ENCODE results near the gene PHYH. TPM values are rescaled to one million over a fixed set of nuclear protein-coding genes. Genes with fewer than 3 reads are reported as not detected.
"Not testable (repeated sequence)": the region's sequence is repeated elsewhere in the genome, so short reads cannot be mapped to it uniquely, and the experiment has no call there.

The PHYH gene
- total RNA-seq, 1 donor from 2014 or later: 62.1 TPM

DNA sequence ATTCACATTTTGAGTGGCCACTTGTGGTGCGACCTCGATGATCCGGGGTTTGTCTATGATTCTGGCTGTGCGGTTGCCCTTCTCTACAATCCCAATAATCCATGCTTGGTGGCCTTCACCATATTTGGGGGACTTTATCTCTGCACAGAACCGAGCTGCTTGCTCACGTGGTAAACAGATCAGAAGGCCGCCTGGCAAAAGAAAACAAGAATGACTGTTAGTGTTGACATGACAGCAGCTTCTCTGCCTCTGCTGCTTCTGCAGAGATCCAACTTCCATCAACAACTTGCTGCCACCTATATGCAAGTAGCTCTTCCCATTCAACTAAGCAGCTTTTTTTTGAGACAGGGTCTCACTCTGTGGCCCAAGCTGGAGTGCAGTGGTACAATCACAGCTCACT, 19.3 kb upstream of the PHYH start:
- no peak for DNase-seq

DNA sequence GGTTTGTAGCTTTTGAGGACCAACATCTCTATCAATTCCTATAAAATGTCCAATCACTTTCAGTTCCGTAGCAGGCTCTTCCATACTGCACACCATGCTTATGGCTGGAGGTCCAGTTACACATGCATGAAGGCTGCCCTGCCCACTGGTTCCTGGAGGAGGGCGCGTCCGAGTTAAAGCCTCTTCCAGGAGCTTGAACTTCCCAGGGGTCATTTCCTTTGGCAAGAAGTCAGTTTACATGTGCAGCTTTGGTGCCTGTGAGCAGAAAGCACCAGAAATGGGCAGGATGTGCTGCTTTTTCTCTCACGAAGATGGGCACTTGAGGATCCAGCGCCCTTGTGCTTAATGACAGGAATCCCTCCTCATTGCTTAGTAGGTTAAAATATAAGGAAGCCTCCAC, 17.6 kb upstream of the PHYH start:
- DNase-seq: no peak

DNA sequence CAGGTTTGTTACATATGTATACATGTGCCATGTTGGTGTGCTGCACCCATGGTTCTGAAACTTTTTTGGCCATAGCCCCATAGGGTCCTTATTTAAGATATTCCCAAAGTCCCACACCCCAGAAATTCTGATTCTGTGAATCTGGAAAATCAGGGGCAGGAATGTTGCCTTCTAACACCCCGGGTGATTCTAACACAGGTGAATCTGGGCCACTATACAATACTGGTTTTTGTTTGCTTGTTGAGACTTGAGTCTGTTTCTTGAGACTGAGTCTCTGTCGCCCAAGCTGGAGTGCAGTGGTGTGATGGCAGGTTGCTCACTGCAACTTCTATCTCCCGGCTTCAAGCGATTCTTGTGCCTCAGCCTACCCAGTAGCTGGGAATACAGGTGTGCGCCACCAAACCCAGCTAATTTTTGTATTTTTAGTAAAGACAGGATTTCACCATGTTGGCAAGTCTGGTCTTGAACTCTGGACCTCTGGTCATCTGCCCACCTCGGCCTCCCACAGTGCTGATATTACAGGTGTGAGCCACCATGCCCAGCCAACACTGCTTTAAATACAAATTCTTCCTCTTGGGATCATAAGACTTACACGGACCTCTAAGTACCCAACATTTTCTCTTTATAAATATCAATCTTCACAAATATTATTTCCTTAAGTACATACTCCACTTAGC, 16.9 kb upstream of the PHYH start:
- DNase-seq: no peak

DNA sequence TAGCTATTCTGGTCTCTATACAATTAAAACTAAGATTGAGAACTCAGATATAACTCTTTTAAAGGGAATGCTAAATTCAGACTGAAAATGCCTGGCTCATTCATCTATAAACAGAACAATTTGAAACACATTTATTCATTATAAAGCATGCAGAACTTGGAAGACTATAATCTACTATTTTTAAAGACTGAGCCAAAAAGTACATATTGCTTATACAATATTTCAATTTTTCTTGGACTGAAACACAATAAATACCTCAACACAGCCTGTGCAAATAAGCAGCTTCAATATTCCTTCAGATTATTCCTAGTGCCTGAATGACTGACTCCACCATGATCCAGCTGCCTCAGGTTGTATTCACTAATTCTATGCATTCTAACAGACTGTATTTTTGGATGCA, 15.5 kb upstream of the PHYH start:
- DNase-seq: peak; percentile 52

DNA sequence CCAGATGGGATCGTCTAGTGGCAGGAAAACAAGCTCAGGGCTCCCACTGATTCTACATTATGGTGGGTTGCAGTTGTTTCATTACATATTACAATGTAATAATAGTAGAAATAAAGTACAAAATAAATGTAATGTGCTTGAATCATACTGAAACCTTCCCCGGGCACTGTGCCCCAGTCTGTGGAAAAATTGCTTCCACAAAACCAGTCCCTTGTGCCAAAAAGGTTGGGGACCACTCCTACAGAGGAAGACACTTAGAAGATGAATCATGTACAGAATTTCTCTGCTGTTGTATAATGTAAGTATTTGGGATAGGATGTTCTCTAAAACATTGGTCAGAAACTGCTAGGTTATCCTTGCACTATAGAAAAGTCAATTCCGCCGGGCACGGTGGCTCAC, 11.3 kb upstream of the PHYH start:
- no peak for DNase-seq

DNA sequence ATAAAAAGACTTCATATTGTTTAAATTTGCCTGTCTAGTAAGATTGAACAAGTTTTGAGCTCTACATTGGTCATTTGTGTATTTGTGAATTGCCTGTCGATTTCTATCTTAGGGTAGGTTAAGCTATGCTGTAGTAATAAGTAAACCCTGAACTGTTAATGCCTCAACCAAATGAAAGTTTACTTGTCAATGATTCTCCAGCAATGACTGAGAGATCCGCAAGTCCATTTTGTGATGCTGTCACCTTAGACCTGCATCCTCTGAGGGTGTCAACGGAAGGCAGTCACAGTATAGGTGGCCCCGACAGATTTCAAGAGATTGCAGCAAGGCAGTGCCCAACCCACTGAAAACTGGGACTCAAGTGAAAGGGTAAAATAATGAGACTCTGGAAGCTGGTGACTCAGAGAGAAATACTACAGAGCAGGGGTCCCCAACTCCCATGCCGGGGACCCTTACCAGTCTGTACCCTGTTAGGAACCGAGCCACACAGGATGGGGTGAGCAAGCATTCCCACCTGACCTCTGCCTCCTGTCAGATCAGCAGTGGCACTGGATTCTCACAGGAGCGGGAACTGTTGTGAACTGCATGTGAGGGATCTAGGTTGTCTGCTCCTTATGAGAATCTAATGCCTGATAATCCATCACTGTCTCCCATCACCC, 10.8 kb upstream of the PHYH start:
- no peak for DNase-seq

DNA sequence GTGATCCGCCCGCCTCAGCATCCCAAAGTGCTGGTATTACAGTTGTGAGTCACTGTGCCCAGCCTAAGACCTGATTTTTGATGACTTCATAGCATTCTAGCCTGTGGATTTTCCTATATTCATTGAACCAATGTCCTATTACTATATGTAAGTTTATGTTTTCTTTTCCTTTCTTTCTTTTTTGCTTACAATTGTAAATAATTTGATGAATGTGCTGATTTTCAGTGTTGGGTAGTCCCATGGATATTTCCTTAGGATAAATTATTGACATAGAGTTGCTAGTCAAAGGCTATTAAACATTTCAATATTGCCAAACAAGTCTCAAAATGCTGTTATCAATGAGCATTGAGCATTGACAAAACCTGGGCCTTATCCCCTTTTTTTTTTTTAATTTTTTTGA, 9.9 kb upstream of the PHYH start:
- no peak for DNase-seq

DNA sequence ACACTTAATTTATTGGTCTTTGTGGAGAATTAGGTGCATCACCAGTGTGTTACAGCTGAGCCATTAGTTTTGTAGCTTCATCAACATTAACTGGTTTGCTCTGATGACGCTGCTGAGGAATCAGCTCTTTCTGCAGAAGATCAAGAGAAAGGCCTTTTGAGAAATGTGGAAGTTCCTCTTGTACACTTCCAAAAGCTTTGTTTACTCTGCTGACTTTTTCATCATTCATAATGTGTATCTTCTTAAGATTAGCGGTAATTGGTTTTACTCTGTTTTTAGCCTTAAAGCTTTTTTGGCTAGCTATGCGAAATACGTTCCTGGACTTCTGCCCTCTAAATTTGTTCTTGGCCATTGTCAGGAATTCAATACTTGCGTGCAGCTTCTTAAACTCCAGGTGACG, 8.2 kb upstream of the PHYH start:
- peak; percentile 73 for DNase-seq

DNA sequence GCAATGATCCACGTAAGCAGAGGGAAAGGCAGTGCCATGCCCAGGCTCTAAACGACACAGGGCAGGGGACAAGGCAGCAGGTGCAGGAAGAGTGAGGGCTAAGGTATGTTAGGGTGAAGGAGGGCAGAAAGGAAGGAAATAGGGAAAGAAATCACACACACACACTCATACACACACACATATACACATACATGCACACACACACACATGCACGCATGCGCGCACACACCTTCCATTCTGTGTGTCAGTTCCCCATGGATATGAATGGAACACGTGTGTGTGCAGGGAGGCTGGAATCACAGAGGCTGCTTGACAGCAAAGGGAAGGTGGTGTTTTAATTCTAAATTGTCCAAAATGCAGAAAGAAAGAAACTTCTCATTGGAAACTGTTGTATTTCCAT, 6.2 kb upstream of the PHYH start:
- DNase-seq: no peak

DNA sequence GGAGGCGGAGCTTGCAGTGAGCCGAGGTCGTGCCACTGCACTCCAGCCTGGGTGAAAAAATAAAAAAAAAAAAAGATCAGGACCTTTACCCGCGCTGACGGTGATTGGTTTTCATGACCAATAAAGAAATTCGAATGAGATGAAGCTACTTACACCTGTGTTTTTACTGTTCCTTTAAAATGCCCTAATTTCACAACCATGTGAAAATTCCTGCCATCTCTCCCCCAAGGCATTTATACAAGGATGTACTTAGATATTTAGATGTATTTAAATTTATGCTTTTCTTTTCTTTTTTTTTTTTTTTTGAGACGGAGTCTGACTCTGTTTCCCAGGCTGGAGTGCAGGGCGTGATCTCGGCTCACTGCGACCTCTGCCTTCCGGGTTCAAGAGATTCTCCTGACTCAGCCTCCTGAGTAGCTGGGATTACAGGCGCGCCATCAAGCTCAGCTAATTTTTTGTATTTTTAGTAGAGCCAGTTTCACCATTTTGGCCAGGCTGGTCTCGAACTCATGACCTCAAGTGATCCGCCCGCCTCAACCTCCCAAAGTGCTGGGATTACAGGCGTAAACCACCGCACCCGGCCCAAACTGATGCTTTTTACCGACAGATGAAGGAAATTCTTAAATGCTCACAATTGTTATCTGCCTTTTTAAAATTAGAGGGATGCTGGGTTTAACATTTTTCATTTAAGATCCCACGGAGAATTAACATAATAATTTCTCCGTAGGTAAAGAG, 3.1 kb upstream of the PHYH start:
- no peak for DNase-seq

DNA sequence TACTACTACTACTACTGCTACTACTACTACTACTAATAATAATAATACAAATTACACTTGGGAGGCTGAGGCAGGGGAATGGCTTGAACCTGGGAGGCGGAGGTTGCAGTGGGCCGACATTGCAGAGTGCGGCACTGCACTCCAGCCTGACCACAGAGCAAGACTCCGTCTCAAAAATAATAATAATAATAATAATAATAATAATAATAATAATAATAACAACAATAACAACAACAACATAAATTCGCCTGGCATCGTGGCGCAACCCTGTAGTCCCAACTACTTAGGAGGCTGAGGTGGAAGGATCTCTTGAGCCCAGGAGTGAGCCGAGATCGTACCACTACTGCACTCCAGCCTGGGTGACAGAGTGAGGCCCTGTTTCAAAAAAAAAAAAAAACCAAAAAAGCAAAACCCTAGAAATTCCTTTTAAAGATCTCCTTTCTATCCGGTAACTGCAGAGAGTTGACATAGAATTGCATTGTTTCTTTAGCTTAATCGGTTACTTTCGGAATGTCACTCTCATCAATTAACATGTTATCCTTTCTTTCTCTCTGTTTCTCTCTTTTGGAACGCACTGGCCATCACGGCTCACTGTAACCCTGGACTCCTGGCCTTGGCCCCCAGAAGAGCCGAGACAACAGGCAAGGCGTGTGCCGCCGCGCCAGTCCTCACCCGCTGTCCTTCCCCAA, 972 bp downstream of the PHYH start:
- DNase-seq: no peak

DNA sequence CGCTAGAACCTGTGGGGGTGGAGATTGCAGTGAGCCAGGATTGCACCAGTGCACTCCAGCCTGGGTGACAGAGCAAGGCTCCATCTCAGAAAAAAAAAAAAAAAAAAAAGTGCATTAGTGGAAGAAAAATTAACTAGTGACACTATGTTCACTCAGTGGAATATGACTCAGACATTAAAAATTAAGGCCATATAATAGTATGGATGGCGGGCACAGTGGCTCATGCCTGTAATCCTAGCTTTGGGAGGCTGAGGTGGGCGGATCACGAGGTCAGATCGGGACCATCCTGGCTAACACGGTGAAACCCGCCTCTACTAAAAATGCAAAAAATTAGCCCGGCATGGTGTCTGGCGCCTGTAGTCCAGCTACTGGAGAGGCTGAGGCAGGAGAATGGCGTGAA, 3.4 kb downstream of the PHYH start:
- no peak for DNase-seq

DNA sequence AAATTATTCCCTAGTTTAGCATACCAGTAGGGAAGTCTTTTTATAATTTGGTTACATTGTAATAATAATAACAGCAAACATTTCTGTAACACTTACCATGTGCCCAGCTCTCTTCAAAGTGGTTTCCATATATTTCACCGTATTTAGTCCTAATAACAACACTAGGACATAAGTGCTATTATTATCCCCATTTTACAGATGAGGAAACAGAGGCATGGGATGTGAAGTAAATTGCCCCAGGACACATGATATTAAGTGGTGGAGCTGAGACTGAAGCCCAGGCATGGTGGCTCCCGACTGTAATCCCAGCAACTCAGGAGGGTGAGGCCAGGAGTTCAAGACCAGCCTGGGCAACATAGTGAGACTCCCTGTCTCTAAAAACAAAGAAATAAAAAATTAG, 5.1 kb downstream of the PHYH start:
- DNase-seq: no peak

DNA sequence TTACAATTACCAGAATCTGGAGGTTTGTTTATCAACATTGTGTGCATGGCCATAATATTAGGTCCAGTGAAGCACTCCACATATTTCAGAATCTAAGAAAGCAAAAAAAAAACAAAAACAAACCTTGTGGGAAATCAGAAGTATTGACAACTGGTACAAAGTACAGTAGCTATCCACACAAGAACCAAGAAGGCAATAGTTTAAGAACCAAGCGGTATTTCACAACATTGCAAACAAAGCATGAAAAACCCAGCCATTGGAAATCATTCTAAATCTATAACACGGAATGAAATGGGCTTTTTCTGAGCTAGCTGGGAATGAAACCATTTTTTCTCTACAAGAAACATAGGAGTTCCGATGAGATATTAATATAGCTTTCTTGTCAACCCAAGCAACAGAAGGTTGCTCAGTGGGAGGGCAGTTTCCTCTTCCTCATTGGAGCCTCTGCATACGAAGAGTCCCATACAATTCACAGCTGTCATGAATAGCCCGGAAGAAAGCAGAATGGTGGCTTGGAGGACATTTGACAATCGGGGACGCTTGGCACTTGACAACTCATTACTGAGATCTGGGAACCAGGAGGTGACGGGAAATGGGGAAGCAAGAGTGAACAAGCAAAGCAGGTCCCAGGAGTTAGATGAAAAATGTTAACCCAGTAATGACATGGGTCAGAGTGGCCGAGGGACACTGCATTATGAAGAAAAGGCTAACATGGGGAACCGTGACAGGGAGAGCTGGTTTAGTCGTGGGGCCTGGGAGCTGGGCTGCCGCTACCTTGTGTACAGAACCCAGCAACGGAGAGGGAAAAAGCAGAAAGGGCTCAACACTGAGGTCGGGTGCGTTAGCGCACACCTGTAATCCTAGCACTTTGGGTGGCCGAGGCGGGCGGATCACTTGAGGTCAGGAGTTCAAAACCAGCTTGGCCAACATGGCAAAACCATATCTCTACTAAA, 7.8 kb downstream of the PHYH start:
- DNase-seq: no peak

DNA sequence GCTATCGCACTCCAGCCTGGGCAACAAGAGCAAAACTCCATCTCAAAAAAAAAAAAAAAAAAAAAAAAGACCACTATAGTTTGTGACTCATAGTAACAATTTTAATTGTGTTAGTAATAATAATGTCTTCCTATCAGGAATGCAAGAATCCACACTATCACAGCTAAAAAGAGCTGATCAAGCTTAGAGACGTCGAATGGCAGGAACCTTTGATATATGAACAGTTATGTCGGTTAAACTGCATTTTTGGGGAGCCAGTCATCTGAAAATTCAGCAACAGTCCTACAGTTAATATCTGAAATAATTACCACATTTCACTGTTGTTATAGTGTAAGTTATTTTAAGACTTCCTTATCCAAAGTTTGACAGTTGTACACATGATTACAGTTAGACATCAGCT, 8.8 kb downstream of the PHYH start:
- DNase-seq: no peak

DNA sequence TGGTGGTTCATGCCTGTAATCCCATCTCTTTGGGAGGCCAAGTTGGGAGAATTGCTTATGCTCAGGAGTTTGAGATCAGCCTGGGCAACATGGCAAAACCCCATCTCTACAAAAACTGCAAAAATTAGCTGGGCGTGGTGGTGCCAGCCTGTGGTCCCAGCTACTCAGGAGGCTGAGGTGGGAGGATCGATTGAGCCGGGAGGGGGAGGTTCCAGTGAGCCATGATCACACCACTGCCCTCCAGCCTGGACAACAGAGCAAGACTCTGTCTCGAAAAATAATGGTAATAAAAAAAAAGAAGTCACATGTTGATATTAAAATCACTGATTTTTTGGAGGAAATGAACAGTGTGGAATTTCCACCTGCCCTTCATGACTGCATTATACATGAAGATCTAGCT, 15.8 kb downstream of the PHYH start:
- no peak for DNase-seq

DNA sequence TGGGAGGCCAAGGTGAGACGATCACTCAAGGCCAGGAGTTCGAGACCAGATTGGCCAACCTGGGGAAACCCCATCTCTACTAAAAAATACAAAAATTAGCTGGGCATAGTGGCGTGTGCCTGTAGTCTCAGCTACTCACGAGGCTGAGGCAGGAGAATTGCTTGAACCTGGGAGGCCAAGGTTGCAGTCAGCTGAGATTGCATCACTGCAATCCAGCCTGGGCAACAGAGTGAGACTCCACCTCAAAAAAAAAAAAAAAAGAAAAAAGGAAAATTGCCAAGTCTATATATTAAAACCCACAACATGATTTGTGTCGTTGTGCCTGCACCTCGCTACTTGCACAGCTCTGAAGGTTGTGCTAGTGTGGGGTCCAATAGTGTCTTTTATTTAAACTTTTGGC, 17.5 kb downstream of the PHYH start:
- not testable (repeated sequence) for DNase-seq

DNA sequence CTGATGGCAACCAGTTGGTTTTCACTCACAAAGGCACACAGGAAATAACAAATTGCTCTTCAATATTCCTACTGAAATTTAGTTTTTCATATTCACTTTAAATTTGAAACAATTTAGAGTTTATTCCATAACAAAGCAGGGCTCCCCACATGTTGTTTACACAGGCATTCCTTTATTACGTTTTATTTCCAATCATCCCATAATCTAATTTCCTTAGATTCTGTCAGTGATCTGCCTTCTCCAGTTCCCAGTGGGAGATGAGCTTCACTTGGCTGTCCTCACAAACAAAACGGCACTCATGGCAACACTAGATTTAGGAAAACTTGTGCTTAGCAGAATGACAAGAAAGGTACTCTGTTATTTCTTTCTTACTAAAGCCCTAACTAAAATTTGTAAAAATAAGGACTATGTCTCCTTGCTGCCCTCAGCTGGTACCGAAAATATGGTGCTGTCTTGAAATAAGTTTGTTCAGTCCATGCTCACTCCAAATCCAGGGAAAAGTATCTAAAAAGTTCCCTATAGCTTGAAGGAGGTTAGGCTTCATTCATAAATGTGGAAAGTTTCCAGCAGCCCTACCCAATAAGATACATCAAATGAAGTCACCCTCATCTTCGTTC, 23.0 kb downstream of the PHYH start:
- peak; percentile 51 for DNase-seq

DNA sequence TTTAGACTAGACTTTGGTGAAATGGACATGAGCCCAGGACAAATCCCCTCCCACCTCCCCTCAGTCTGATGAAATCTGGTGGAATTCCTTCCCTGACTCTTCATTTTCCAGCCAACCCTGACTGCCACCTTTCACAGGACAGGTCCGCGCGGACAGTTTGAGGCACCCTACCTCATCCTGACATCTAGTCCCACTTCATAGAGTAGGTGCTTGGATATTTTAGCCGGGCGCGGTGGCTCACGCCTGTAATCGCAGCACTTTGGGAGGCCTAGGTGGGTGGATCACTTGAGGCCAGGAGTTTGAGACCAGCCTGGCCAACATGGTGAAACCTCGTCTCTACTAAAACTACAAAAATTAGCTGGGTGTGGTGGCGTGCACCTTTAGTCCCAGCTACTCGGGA, 23.7 kb downstream of the PHYH start:
- DNase-seq: not testable (repeated sequence)

DNA sequence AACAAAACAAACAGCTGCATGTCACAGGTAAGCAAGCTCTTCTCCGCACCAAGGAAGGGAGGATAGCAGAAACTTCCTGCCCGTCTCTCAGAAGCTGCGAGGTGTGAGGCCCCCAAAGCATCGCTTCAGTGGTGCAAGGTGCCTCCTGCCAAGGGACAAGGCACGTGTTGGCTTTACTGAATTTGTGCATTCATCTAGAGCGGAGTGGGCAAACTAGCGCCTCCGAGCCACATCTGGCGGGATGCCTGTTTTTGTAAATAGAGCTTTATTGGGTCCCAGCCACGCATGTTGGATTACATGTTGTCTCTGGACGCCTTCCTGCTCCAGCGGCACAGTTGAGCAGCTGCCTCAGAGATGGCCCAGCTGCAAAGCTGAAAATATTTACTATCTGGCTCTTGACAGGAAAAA, 27.7 kb downstream of the PHYH start:
- DNase-seq: peak; percentile 96

DNA sequence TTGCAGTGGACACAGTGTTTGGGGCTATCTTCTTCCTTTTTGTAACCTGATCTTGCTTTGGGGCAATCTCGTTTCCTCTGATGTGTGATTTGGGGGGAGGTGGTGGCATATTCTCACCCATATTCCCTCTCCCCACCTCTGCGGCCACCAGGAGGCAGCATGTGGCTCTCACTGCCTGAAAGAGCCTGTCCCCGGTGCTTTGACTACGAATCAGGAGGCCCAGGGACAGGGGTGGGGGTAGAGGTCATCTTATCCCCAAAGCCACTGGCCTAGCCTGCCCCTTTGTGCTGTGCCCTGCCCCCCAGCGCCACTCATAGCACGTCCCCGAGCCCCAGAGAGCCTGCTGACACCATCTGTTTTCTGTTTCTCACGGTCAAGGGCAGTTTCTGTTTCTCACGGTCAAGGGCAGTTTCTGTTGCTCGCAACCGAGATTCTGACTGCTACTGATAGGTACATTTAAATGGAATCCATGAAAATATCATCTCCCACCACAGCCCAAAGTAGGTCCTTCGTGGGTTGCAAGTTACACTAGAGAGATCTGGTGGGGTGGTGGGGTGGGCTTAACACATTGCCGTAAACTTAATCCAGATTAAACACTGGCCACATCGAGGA, 28.2 kb downstream of the PHYH start:
- peak; percentile 51 for DNase-seq
